Endothelial cell of umbilical vein (primary cell): Measurements from ENCODE around the gene SLC22A15. TPM values are rescaled to one million over a fixed set of nuclear protein-coding genes. Genes with fewer than 3 reads are reported as not detected.

Experiments
- BruUV-seq: library from RNA; stranded (reverse); fragments of 400-500 nt; replicated peaks from 2 replicates; lab custom pipeline; 2021; lab: Mats Ljungman, UMichigan
- CTCF ChIA-PET: fragments of 300-600, 350-600 bp; sonication (Branson Sonifier 250); formaldehyde crosslinking; loops from one replicate; lab custom pipeline; 2021; ENCODE audit warnings: antibody characterized with exemption, inconsistent platforms; lab: Charles Lee
- POLR2A ChIA-PET: fragments of 300-600, 350-600 bp; sonication (Branson Sonifier 250); formaldehyde crosslinking; loops from one replicate; lab custom pipeline; 2021; ENCODE audit warnings: antibody characterized with exemption, inconsistent platforms; lab: Charles Lee
- DNase-seq: peaks from one replicate; pipeline ENCODE4 v3.0.0-alpha.2; 2011; ENCODE audit warnings: low read depth, low spot score
- FAIRE-seq: peaks from 2 replicates; lab custom pipeline; 2011; peaks lifted over from hg19 to GRCh38; lab: Jason Lieb, UNC
- H2AFZ ChIP-seq: 2 replicates; pipeline ENCODE4 v1.6.0; 2012; ENCODE audit warnings: low read depth, low read length, control low read depth, inconsistent platforms
- H3K27ac ChIP-seq: 2 replicates; pipeline ENCODE4 v1.5.1; 2011; ENCODE audit warnings: low read depth, mild to moderate bottlenecking, control low read depth, low read length, moderate library complexity; ENCODE audit not compliant: insufficient read depth
- H3K27me3 ChIP-seq, 2 experiments: 2 replicates each; pipeline versions ENCODE4 v1.6.0 to v1.6.1; 2011; ENCODE audit warnings: low read length in 2 of 2, mixed read lengths in 1 of 2; ENCODE audit not compliant: control insufficient read depth in 2 of 2, insufficient read depth in 2 of 2
- H3K36me3 ChIP-seq, 2 experiments: 2 replicates in 1 of 2; 3 replicates in 1 of 2; pipeline ENCODE4 v1.5.1; 2011; ENCODE audit warnings: low read length in 2 of 2, mild to moderate bottlenecking in 1 of 2, moderate library complexity in 1 of 2; ENCODE audit not compliant: control insufficient read depth in 2 of 2, insufficient read depth in 2 of 2; ENCODE audit errors: extremely low read depth in 1 of 2
- H3K4me1 ChIP-seq: 3 replicates; pipeline ENCODE4 v1.5.1; 2011; ENCODE audit warnings: mild to moderate bottlenecking, low read length; ENCODE audit not compliant: control insufficient read depth, insufficient read depth; ENCODE audit errors: extremely low read depth
- H3K4me2 ChIP-seq: 2 replicates; pipeline ENCODE4 v1.6.1; 2011; ENCODE audit warnings: low read length, control low read depth, mixed read lengths; ENCODE audit not compliant: insufficient read depth
- H3K4me3 ChIP-seq, 3 experiments: fragments of 200-600 bp in 1 of 3; sonication (generic), shearing (Covaris generic) in 1 of 3; replicated peaks in 1 of 3; 2 replicates each; pipeline ENCODE4 v1.5.1; 2011 to 2016; ENCODE audit warnings: control low read depth in 3 of 3, low read length in 3 of 3, mild to moderate bottlenecking in 2 of 3, inconsistent platforms in 1 of 3, low read depth in 1 of 3, moderate library complexity in 1 of 3; ENCODE audit not compliant: insufficient read depth in 1 of 3
- H3K79me2 ChIP-seq: 2 replicates; pipeline ENCODE4 v1.6.0; 2012; ENCODE audit warnings: low read length, inconsistent platforms; ENCODE audit not compliant: control insufficient read depth, insufficient read depth
- H3K9ac ChIP-seq: replicated peaks from 2 replicates; pipeline ENCODE3; 2011; ENCODE audit warnings: low read length, control low read depth; ENCODE audit not compliant: insufficient read depth; ENCODE audit errors: extremely low read depth
- H3K9me1 ChIP-seq: replicated peaks from 3 replicates; pipeline ENCODE4 v1.6.0; 2011; ENCODE audit warnings: mild to moderate bottlenecking, low read length; ENCODE audit not compliant: control insufficient read depth, insufficient read depth; ENCODE audit errors: extremely low read depth
- H3K9me3 ChIP-seq: replicated peaks from 2 replicates; pipeline ENCODE4 v1.5.1; 2012; ENCODE audit warnings: low read length, inconsistent platforms; ENCODE audit not compliant: control insufficient read depth, insufficient read depth
- H4K20me1 ChIP-seq: replicated peaks from 2 replicates; pipeline ENCODE3; 2011; ENCODE audit warnings: mild to moderate bottlenecking, low read length; ENCODE audit not compliant: control insufficient read depth, insufficient read depth; ENCODE audit errors: extremely low read depth
- CTCF ChIP-seq, 2 donors: IDR thresholded peaks; 1 replicate in 1 of 2; 2 replicates in 1 of 2; pipeline ENCODE4 v1.5.1; 2011; ENCODE audit warnings: low read length in 2 of 2, mild to moderate bottlenecking in 2 of 2, moderate library complexity in 2 of 2, control low read depth in 1 of 2, inconsistent platforms in 1 of 2, low read depth in 1 of 2; ENCODE audit not compliant: insufficient read depth in 1 of 2; ENCODE audit errors: extremely low read depth in 1 of 2
- EZH2 ChIP-seq: IDR thresholded peaks from 2 replicates; pipeline ENCODE4 v1.6.1; 2012; ENCODE audit warnings: borderline replicate concordance, low read depth, mild to moderate bottlenecking, moderate library complexity, low read length, inconsistent platforms; ENCODE audit not compliant: severe bottlenecking
- FOS ChIP-seq: IDR thresholded peaks from 2 replicates; pipeline ENCODE4 v1.6.1; 2011; ENCODE audit warnings: mild to moderate bottlenecking, low read length, moderate library complexity, borderline replicate concordance; ENCODE audit not compliant: insufficient read depth
- GATA2 ChIP-seq: IDR thresholded peaks from 2 replicates; pipeline ENCODE4 v1.7.0; 2011; ENCODE audit warnings: low read depth, mild to moderate bottlenecking, moderate library complexity, mixed read lengths, low read length; ENCODE audit not compliant: insufficient read length, insufficient read depth
- JUN ChIP-seq: IDR thresholded peaks from 2 replicates; pipeline ENCODE4 v1.6.1; 2011; ENCODE audit warnings: borderline replicate concordance, low read depth; ENCODE audit not compliant: insufficient read length, insufficient read depth
- MAX ChIP-seq: IDR thresholded peaks from 2 replicates; pipeline ENCODE4 v1.6.1; 2011; ENCODE audit not compliant: insufficient read depth, insufficient read length
- MYC ChIP-seq: IDR thresholded peaks from one replicate; pipeline ENCODE4 v1.6.1; 2011; ENCODE audit warnings: mild to moderate bottlenecking, low read depth, low read length
- POLR2A ChIP-seq: IDR thresholded peaks from 2 replicates; pipeline ENCODE4 v1.6.1; 2012; ENCODE audit warnings: low read depth, mild to moderate bottlenecking, control low read depth, low read length
- POLR2AphosphoS5 ChIP-seq: IDR thresholded peaks from 2 replicates; pipeline ENCODE4 v1.6.1; 2012; ENCODE audit warnings: low read depth, mild to moderate bottlenecking, control low read depth, low read length, moderate library complexity; ENCODE audit not compliant: insufficient read depth
- dilution Hi-C: fragments of 300-500 bp; cut with MboI; formaldehyde crosslinking; loops from one replicate; pipeline ENCODE4 v1.15.0; 2019; ENCODE audit warnings: low sequenced_read_pairs; ENCODE audit not compliant: extremely low pct_ligation_motif_present
- intact Hi-C: fragments of 100-400 bp; cut with micrococcal nuclease; formaldehyde crosslinking; loops from one replicate; pipeline ENCODE4 v1.10.0; 2022
- polyA plus RNA-seq, 4 experiments: library from polyadenylated mRNA; depleted of rRNA in 3 of 4; stranded (reverse) in 3 of 4; unstranded in 1 of 4; fragments of >200 nt; gene quantifications; 2 replicates each; pipeline versions ENCODE4 v1.2.1 to v1.2.3, GENCODE V29; 2011 to 2012; ENCODE audit warnings: missing spikeins in 1 of 4
- total RNA-seq: library from RNA; stranded (reverse); gene quantifications from 2 replicates; pipeline ENCODE4 v1.2.3, GENCODE V29; 2021

SLC22A15 gene
- total and polyA plus RNA-seq, 2 donors (not counting 3 experiments of a cell fraction or from before 2014, with no cell fraction given): 0.44 TPM; not detected in 1

- Histone ChIP-seq H3K9me3 (no peaks in the 10 kb centered on the region), H3K9ac (no peak overlapping the region), H3K9me1 (no peaks in the 10 kb centered on the region), H3K79me2 (no peaks in the 10 kb centered on the region), H3K27me3 (no peaks in the 10 kb centered on the region), H3K4me3 (no peak overlapping the region), H3K27ac (no peak overlapping the region), H3K36me3 (no peaks in the 10 kb centered on the region), H2AFZ (no peak overlapping the region), H3K4me2 (no peak overlapping the region), H3K4me1 (no peaks in the 10 kb centered on the region), H4K20me1 (no peaks in the 10 kb centered on the region)
- CTCF ChIA-PET: interaction anchor here (1.2 to 2.8 kb wide), 4 partner anchors 13 to 23 kb away, joined by 3 to 9 read pairs (median 4); no protein-coding TSS in a partner anchor
- FAIRE-seq (no peak), DNase-seq (no peak)
- TF ChIP-seq JUN (no peak), MAX (no peak), EZH2 (no peak), CTCF (IDR thresholded peaks at IDR 0.05; ENCODE audit: extremely low read depth in 1 of 2, insufficient read depth in 1 of 2, low read depth in 1 of 2, low read length in 2 of 2) (no peak), GATA2 (no peak), MYC (no peak), FOS (no peak), POLR2A (no peak), POLR2AphosphoS5 (no peak)
- intact Hi-C loops: no loop called here
- dilution Hi-C loops: no loop called here
- no TSS peak for BruUV-seq
- POLR2A ChIA-PET: no interaction called here
These were observed 27.5 kb downstream of the SLC22A15 start for GRCh38 chr1:116003823-116004222.
